GM18868 (cell line): ENCODE results near the gene LILRA6.
"Not testable (repeated sequence)": the region's sequence is repeated elsewhere in the genome, so short reads cannot be mapped to it uniquely, and the experiment has no call there.

ENCODE experiments used
- ATAC-seq: cut with Tn5 transposase; IDR thresholded peaks from one replicate; pipeline ENCODE4 v1.9.1; 2021; ENCODE audit warnings: mild to moderate bottlenecking, moderate library complexity; ENCODE audit not compliant: unreplicated experiment

The LILRA6 gene

GRCh38 chr19:54266133-54266532, 23.5 kb upstream of the LILRA6 start:
- no peak for ATAC-seq

GRCh38 chr19:54262470-54262869, 19.9 kb upstream of the LILRA6 start:
- no peak for ATAC-seq

GRCh38 chr19:54262066-54262465, 19.5 kb upstream of the LILRA6 start:
- no peak for ATAC-seq

GRCh38 chr19:54257116-54257480, 14.5 kb upstream of the LILRA6 start, which contains the start of gene LILRB5:
Gene LILRB5, minus strand, starts transcription at chr19:54257273. Its CDS starts 80 bp downstream, at chr19:54257193.
- ATAC-seq = no peak

GRCh38 chr19:54256250-54257115, 13.9 kb upstream of the LILRA6 start:
- ATAC-seq = no peak

- ATAC-seq = no peak
Observed at GRCh38 chr19:54255105-54255775, 12.7 kb upstream of the LILRA6 start.

- no peak for ATAC-seq
Observed at GRCh38 chr19:54254195-54254906, 11.8 kb upstream of the LILRA6 start.

- no peak for ATAC-seq
Observed at GRCh38 chr19:54253331-54254194, 11.0 kb upstream of the LILRA6 start.

- no peak for ATAC-seq
Observed at GRCh38 chr19:54252845-54253244, 10.3 kb upstream of the LILRA6 start.

GRCh38 chr19:54252243-54252642, 9.7 kb upstream of the LILRA6 start:
- ATAC-seq = no peak

GRCh38 chr19:54248016-54248601, 5.5 kb upstream of the LILRA6 start:
- no peak for ATAC-seq

GRCh38 chr19:54247106-54247930, 4.7 kb upstream of the LILRA6 start:
- ATAC-seq = no peak

- no peak for ATAC-seq
Observed at GRCh38 chr19:54245936-54246335, 3.3 kb upstream of the LILRA6 start.

- ATAC-seq = not testable (repeated sequence)
Observed at GRCh38 chr19:54243809-54244208, 1.2 kb upstream of the LILRA6 start.

- ATAC-seq = not testable (repeated sequence)
Observed at GRCh38 chr19:54242234-54242633, 356 bp downstream of the LILRA6 start.

GRCh38 chr19:54240372-54241336, 1.9 kb downstream of the LILRA6 start:
- not testable (repeated sequence) for ATAC-seq

GRCh38 chr19:54239491-54240371, 2.9 kb downstream of the LILRA6 start:
- ATAC-seq = not testable (repeated sequence)
